Osteoblast (primary cell): ENCODE measurements around the gene CARD11. TPM values are rescaled to one million over a fixed set of nuclear protein-coding genes. Genes with fewer than 3 reads are reported as not detected.
A peak's percentile ranks its signal among the peaks of the same experiment; 100 is the strongest.

Experiments
- DNase-seq: peaks from one replicate; pipeline ENCODE4 v3.0.0; 2011; ENCODE audit warnings: low spot score, mixed read lengths; ENCODE audit not compliant: insufficient read length; ENCODE audit errors: missing footprints
- H2AFZ ChIP-seq: 2 replicates; pipeline ENCODE4 v1.6.0; 2011; ENCODE audit warnings: mild to moderate bottlenecking, low read length
- H3K27ac ChIP-seq: 2 replicates; pipeline ENCODE4 v1.5.1; 2011; ENCODE audit warnings: mild to moderate bottlenecking, low read depth, low read length, moderate library complexity
- H3K27me3 ChIP-seq: 2 replicates; pipeline ENCODE4 v1.6.0; 2012; ENCODE audit warnings: mild to moderate bottlenecking, control low read depth, inconsistent platforms, low read length, moderate library complexity; ENCODE audit not compliant: insufficient read depth
- H3K36me3 ChIP-seq: 2 replicates; pipeline ENCODE4 v1.5.1; 2011; ENCODE audit warnings: mild to moderate bottlenecking, low read length, control low read depth, moderate library complexity; ENCODE audit not compliant: insufficient read depth
- H3K4me1 ChIP-seq: 2 replicates; pipeline ENCODE4 v1.5.1; 2011; ENCODE audit warnings: mild to moderate bottlenecking, low read length, control low read depth, moderate library complexity; ENCODE audit not compliant: insufficient read depth
- H3K4me2 ChIP-seq: 2 replicates; pipeline ENCODE4 v1.6.0; 2011; ENCODE audit warnings: mild to moderate bottlenecking, low read length; ENCODE audit not compliant: insufficient read depth
- H3K4me3 ChIP-seq: fragments of 200-600 bp; sonication (generic); 3 replicates; pipeline ENCODE4 v1.5.1; 2012; ENCODE audit warnings: mild to moderate bottlenecking, low read length, inconsistent platforms; ENCODE audit not compliant: insufficient read depth
- H3K79me2 ChIP-seq: 2 replicates; pipeline ENCODE4 v1.6.0; 2012; ENCODE audit warnings: mild to moderate bottlenecking, low read length, control low read depth, inconsistent platforms; ENCODE audit not compliant: insufficient read depth
- H3K9me3 ChIP-seq: 2 replicates; pipeline ENCODE4 v1.5.1; 2011; ENCODE audit warnings: low read depth, low read length, control low read depth
- H4K20me1 ChIP-seq: 2 replicates; pipeline ENCODE4 v1.6.0; 2012; ENCODE audit warnings: mild to moderate bottlenecking, low read length, control low read depth; ENCODE audit not compliant: insufficient read depth
- CTCF ChIP-seq: IDR thresholded peaks from 2 replicates; pipeline ENCODE4 v1.5.1; 2011; ENCODE audit warnings: mild to moderate bottlenecking, low read depth, low read length, moderate library complexity; ENCODE audit errors: extremely low read depth
- total RNA-seq: library from RNA; depleted of rRNA; stranded (reverse); fragments of >200 nt; gene quantifications from 2 replicates; pipeline ENCODE4 v1.2.3, GENCODE V29; 2012

The CARD11 gene
- total RNA-seq, 1 donor, result not detected

- no peaks in the 10 kb centered on the region for H4K20me1 ChIP-seq
- TF ChIP-seq CTCF, result no peak
- peak overlapping the region; percentile 36 for H3K4me2 ChIP-seq
- no peaks in the 10 kb centered on the region for H3K27me3 ChIP-seq
- DNase-seq, result peak; percentile 84
- peak overlapping the region; percentile 86 for H2AFZ ChIP-seq
- H3K4me1 ChIP-seq, result no peaks in the 10 kb centered on the region
- no peak overlapping the region for H3K4me3 ChIP-seq
- H3K79me2 ChIP-seq, result no peaks in the 10 kb centered on the region
- H3K27ac ChIP-seq, result no peak overlapping the region
- H3K36me3 ChIP-seq, result no peaks in the 10 kb centered on the region
- no peaks in the 10 kb centered on the region for H3K9me3 ChIP-seq
Observed at GRCh38 chr7:2870471-2870931, 173.2 kb downstream of the CARD11 start.

GRCh38 chr7:2869981-2870380 lies 173.7 kb downstream of the CARD11 start:
- H2AFZ ChIP-seq, result peak overlapping the region; percentile 86
- no peaks in the 10 kb centered on the region for H3K27me3 ChIP-seq
- H3K9me3 ChIP-seq, result no peaks in the 10 kb centered on the region
- no peaks in the 10 kb centered on the region for H4K20me1 ChIP-seq
- no peaks in the 10 kb centered on the region for H3K79me2 ChIP-seq
- no peak overlapping the region for H3K4me3 ChIP-seq
- DNase-seq, result peak; percentile 73
- H3K27ac ChIP-seq, result no peak overlapping the region
- no peak for TF ChIP-seq CTCF
- H3K36me3 ChIP-seq, result no peaks in the 10 kb centered on the region
- H3K4me2 ChIP-seq, result peak overlapping the region; percentile 36
- no peaks in the 10 kb centered on the region for H3K4me1 ChIP-seq

- Histone ChIP-seq H3K79me2 (no peaks in the 10 kb centered on the region), H3K4me3 (no peak overlapping the region), H3K36me3 (no peaks in the 10 kb centered on the region), H3K4me1 (peaks cover 17% of the 10 kb centered on the region), H4K20me1 (no peaks in the 10 kb centered on the region), H3K4me2 (no peak overlapping the region), H2AFZ (no peak overlapping the region), H3K27ac (no peak overlapping the region), H3K9me3 (no peaks in the 10 kb centered on the region), H3K27me3 (no peaks in the 10 kb centered on the region)
- no peak for DNase-seq
- TF ChIP-seq CTCF, result no peak
Observed at GRCh38 chr7:2866601-2867000, 177.1 kb downstream of the CARD11 start.

GRCh38 chr7:2864999-2865670 lies 178.5 kb downstream of the CARD11 start:
- TF ChIP-seq CTCF, result peak; percentile 88
- H2AFZ ChIP-seq, result no peak overlapping the region
- H3K4me3 ChIP-seq, result no peak overlapping the region
- H3K4me2 ChIP-seq, result no peak overlapping the region
- peaks cover 17% of the 10 kb centered on the region for H3K4me1 ChIP-seq
- no peaks in the 10 kb centered on the region for H3K27me3 ChIP-seq
- H4K20me1 ChIP-seq, result no peaks in the 10 kb centered on the region
- H3K79me2 ChIP-seq, result no peaks in the 10 kb centered on the region
- no peak overlapping the region for H3K27ac ChIP-seq
- H3K9me3 ChIP-seq, result no peaks in the 10 kb centered on the region
- no peaks in the 10 kb centered on the region for H3K36me3 ChIP-seq
- peak; percentile 90 for DNase-seq
